K562 (cell line): Measurements from ENCODE around the gene NR2F2. TPM values are rescaled to one million over a fixed set of nuclear protein-coding genes. Genes with fewer than 3 reads are reported as not detected.

Experiments used
- CCNT2 ChIP-seq: IDR thresholded peaks from 2 replicates; pipeline ENCODE4 v1.6.1; 2011; ENCODE audit warnings: borderline replicate concordance, low read depth, mild to moderate bottlenecking, moderate library complexity, mixed read lengths, low read length; ENCODE audit not compliant: insufficient read length; ENCODE audit errors: extremely low read depth
- CSDE1 ChIP-seq, 2 experiments: fragments of 450-650 bp; IDR thresholded peaks; 2 replicates each; pipeline ENCODE4 v1.6.1; 2016; ENCODE audit warnings: mild to moderate bottlenecking in 1 of 2
- GTF2E2 ChIP-seq: fragments of 200-800 bp; sonication (Bioruptor generic); IDR thresholded peaks from 2 replicates; pipeline ENCODE4 v1.6.1; 2016; ENCODE audit warnings: missing genetic modification characterization, missing compliant biosample characterization
- TCFL5 ChIP-seq: fragments of 250-450 bp; sonication (Bioruptor Pico); conservative IDR thresholded peaks from 2 replicates; pipeline ENCODE4 v1.6.1; 2021; ENCODE audit warnings: mild to moderate bottlenecking, moderate library complexity, matching md5 sums
- polyA plus RNA-seq, 8 experiments: library from polyadenylated mRNA; depleted of rRNA in 4 of 8; stranded (reverse) in 5 of 8; unstranded in 3 of 8; fragments of >200 nt; fragmentation: Nextera tagmentation in 2 of 8; fragmentation: Illumina TruSeq in 1 of 8; extraction: Ambion mirVana in 2 of 8; extraction: Trizol in 1 of 8; gene quantifications; 2 replicates each; pipeline versions ENCODE4 v1.2.1 to v1.2.3, GENCODE V29; 2011 to 2014; ENCODE audit warnings: inconsistent platforms in 1 of 8, missing spikeins in 1 of 8
- total RNA-seq, 7 experiments: library from RNA; depleted of rRNA in 6 of 7; stranded (reverse); fragments of >200 nt in 6 of 7; fragmentation: Illumina TruSeq in 2 of 7; extraction: Trizol in 2 of 7; gene quantifications; 2 replicates each; pipeline versions ENCODE4 v1.2.1 to v1.2.3, GENCODE V29; 2011 to 2021; ENCODE audit warnings: low replicate concordance in 1 of 7
- TF ChIP-seq, protein P1 (sequence below): sonication (generic); formaldehyde crosslinking; IDR thresholded peaks from 2 replicates; pipeline ENCODE4 v1.8.1; 2023; ENCODE audit warnings: mild to moderate bottlenecking, missing genetic modification reagents
- TF ChIP-seq, protein P2 (sequence below), 2 experiments: fragments of 450-650 bp; IDR thresholded peaks; 2 replicates each; pipeline ENCODE4 v1.6.1; 2018; ENCODE audit warnings: mild to moderate bottlenecking in 2 of 2, low read depth in 1 of 2; ENCODE audit not compliant: partially characterized antibody in 2 of 2
- TF ChIP-seq, protein P3 (sequence below), 3 experiments: fragments of 200-800 bp in 1 of 3; fragments of 250-450 bp in 1 of 3; fragments of 450-650 bp in 1 of 3; sonication (Bioruptor Pico) in 1 of 3; sonication (Bioruptor generic) in 1 of 3; formaldehyde crosslinking in 1 of 3; IDR thresholded peaks; 2 replicates each; pipeline versions ENCODE4 v1.6.1 to v1.8.0; 2016 to 2022; ENCODE audit warnings: mild to moderate bottlenecking in 2 of 3, missing genetic modification characterization in 2 of 3, missing compliant biosample characterization in 1 of 3, moderate library complexity in 1 of 3
- TF ChIP-seq, protein P4 (sequence below): fragments of 150-350 bp; IDR thresholded peaks from 2 replicates; pipeline ENCODE4 v1.6.1; 2014; ENCODE audit warnings: low read depth, mild to moderate bottlenecking, low read length, borderline replicate concordance
- TF ChIP-seq, protein P5 (sequence below): fragments of 450-650 bp; formaldehyde crosslinking; IDR thresholded peaks from 2 replicates; pipeline ENCODE4 v1.4.0; 2022; ENCODE audit warnings: missing genetic modification characterization

NR2F2 gene
- total and polyA plus RNA-seq, 9 of the 15 experiments (the other 6 are each of a cell fraction or from before 2014, with no cell fraction given): 6.0 to 51.8 (median 11.1) TPM

DNA sequence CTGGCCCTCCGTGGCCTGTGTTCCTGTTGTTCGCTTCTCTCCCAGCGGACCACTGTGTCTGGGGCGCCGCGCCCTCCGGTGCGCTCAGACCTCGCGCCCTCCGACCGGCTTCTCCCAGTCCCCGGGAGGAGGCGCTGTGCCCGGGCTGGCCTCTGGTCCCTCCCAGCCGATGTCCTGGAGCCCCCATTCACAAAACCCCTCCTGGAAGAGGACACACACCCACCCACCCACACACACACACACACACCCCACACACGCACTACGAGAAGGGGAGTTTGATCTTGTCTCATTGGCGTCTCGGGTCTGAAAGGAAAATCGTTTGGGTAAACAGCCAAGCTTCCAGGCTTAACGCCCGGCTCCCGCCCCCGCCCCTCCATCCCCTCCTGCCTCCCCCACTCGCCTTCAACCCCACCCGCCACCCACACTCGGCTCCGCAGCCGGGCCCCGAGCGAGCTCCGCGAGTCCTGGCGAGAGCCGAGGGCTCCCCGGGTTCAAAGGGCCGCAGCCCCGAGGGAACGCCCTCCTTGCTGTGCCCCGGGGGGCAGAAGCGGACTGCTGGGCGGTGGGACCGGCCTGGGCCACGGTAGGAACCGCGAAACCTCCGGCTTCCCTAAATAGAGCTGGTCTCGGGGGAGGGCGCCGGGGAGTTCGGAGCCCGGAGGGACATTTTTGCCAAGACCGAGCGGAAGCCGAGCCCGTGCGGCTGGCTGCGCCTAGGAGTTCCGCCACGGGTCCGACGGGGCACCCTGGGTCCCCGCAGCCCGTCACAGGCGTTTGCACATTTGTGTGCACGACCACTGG, 23.6 kb downstream of the NR2F2 start (continued):
- TF ChIP-seq, protein P1, sequence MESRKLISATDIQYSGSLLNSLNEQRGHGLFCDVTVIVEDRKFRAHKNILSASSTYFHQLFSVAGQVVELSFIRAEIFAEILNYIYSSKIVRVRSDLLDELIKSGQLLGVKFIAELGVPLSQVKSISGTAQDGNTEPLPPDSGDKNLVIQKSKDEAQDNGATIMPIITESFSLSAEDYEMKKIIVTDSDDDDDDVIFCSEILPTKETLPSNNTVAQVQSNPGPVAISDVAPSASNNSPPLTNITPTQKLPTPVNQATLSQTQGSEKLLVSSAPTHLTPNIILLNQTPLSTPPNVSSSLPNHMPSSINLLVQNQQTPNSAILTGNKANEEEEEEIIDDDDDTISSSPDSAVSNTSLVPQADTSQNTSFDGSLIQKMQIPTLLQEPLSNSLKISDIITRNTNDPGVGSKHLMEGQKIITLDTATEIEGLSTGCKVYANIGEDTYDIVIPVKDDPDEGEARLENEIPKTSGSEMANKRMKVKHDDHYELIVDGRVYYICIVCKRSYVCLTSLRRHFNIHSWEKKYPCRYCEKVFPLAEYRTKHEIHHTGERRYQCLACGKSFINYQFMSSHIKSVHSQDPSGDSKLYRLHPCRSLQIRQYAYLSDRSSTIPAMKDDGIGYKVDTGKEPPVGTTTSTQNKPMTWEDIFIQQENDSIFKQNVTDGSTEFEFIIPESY (CRISPR knock-in tag): peak; percentile 100
- TF ChIP-seq, protein P2, sequence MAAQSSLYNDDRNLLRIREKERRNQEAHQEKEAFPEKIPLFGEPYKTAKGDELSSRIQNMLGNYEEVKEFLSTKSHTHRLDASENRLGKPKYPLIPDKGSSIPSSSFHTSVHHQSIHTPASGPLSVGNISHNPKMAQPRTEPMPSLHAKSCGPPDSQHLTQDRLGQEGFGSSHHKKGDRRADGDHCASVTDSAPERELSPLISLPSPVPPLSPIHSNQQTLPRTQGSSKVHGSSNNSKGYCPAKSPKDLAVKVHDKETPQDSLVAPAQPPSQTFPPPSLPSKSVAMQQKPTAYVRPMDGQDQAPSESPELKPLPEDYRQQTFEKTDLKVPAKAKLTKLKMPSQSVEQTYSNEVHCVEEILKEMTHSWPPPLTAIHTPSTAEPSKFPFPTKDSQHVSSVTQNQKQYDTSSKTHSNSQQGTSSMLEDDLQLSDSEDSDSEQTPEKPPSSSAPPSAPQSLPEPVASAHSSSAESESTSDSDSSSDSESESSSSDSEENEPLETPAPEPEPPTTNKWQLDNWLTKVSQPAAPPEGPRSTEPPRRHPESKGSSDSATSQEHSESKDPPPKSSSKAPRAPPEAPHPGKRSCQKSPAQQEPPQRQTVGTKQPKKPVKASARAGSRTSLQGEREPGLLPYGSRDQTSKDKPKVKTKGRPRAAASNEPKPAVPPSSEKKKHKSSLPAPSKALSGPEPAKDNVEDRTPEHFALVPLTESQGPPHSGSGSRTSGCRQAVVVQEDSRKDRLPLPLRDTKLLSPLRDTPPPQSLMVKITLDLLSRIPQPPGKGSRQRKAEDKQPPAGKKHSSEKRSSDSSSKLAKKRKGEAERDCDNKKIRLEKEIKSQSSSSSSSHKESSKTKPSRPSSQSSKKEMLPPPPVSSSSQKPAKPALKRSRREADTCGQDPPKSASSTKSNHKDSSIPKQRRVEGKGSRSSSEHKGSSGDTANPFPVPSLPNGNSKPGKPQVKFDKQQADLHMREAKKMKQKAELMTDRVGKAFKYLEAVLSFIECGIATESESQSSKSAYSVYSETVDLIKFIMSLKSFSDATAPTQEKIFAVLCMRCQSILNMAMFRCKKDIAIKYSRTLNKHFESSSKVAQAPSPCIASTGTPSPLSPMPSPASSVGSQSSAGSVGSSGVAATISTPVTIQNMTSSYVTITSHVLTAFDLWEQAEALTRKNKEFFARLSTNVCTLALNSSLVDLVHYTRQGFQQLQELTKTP (IDR thresholded peaks at IDR 0.05; ENCODE audit: low read depth in 1 of 2, partially characterized antibody in 2 of 2): no peak
- TF ChIP-seq GTF2E2 (no peak), CSDE1 (IDR thresholded peaks at IDR 0.05) (no peak), CCNT2 (peak; percentile 30), TCFL5 (CRISPR knock-in tag) (no peak)
- TF ChIP-seq, protein P3, sequence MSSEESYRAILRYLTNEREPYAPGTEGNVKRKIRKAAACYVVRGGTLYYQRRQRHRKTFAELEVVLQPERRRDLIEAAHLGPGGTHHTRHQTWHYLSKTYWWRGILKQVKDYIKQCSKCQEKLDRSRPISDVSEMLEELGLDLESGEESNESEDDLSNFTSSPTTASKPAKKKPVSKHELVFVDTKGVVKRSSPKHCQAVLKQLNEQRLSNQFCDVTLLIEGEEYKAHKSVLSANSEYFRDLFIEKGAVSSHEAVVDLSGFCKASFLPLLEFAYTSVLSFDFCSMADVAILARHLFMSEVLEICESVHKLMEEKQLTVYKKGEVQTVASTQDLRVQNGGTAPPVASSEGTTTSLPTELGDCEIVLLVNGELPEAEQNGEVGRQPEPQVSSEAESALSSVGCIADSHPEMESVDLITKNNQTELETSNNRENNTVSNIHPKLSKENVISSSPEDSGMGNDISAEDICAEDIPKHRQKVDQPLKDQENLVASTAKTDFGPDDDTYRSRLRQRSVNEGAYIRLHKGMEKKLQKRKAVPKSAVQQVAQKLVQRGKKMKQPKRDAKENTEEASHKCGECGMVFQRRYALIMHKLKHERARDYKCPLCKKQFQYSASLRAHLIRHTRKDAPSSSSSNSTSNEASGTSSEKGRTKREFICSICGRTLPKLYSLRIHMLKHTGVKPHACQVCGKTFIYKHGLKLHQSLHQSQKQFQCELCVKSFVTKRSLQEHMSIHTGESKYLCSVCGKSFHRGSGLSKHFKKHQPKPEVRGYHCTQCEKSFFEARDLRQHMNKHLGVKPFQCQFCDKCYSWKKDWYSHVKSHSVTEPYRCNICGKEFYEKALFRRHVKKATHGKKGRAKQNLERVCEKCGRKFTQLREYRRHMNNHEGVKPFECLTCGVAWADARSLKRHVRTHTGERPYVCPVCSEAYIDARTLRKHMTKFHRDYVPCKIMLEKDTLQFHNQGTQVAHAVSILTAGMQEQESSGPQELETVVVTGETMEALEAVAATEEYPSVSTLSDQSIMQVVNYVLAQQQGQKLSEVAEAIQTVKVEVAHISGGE (CRISPR knock-in tag; IDR thresholded peaks at IDR 0.05): peak; percentile 15 to 57 (median 26); a peak in 1 of 6 replicates
- TF ChIP-seq, protein P4, sequence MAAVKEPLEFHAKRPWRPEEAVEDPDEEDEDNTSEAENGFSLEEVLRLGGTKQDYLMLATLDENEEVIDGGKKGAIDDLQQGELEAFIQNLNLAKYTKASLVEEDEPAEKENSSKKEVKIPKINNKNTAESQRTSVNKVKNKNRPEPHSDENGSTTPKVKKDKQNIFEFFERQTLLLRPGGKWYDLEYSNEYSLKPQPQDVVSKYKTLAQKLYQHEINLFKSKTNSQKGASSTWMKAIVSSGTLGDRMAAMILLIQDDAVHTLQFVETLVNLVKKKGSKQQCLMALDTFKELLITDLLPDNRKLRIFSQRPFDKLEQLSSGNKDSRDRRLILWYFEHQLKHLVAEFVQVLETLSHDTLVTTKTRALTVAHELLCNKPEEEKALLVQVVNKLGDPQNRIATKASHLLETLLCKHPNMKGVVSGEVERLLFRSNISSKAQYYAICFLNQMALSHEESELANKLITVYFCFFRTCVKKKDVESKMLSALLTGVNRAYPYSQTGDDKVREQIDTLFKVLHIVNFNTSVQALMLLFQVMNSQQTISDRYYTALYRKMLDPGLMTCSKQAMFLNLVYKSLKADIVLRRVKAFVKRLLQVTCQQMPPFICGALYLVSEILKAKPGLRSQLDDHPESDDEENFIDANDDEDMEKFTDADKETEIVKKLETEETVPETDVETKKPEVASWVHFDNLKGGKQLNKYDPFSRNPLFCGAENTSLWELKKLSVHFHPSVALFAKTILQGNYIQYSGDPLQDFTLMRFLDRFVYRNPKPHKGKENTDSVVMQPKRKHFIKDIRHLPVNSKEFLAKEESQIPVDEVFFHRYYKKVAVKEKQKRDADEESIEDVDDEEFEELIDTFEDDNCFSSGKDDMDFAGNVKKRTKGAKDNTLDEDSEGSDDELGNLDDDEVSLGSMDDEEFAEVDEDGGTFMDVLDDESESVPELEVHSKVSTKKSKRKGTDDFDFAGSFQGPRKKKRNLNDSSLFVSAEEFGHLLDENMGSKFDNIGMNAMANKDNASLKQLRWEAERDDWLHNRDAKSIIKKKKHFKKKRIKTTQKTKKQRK: no peak
- TF ChIP-seq, protein P5, sequence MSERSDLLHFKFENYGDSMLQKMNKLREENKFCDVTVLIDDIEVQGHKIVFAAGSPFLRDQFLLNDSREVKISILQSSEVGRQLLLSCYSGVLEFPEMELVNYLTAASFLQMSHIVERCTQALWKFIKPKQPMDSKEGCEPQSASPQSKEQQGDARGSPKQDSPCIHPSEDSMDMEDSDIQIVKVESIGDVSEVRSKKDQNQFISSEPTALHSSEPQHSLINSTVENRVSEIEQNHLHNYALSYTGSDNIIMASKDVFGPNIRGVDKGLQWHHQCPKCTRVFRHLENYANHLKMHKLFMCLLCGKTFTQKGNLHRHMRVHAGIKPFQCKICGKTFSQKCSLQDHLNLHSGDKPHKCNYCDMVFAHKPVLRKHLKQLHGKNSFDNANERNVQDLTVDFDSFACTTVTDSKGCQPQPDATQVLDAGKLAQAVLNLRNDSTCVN (CRISPR knock-in tag): no peak
